ENCODE results near the gene TRIP13.

DNA sequence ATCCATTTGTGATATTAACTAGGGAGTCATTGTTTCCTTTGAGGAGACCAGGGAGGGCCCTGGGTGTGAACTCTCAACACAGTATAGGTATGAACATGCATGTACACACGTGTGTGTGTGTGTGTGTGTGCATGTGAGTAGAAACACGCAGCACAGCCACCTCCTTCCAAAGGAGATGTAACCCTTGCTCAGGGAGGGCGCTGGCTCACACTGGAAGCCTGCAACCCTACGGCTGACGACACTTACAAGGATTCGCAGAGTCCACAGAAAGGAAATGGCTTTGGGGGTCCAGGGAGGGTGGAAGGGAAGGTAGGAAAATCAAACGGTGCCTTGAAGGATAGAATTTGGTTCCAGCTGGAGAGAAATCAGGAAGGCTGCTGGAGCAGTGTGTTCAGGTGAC lies 21.9 kb downstream of the TRIP13 start:
- TF ChIP-seq ZNF3 (CRISPR knock-in tag; IDR thresholded peaks at IDR 0.05) (no peak), FOXK1 (CRISPR knock-in tag; IDR thresholded peaks at IDR 0.05; ENCODE audit: borderline replicate concordance) (no peak), POLR2A (conservative IDR thresholded peaks at IDR 0.05) (no peak), CHD4 (IDR thresholded peaks at IDR 0.05; ENCODE audit: insufficient read depth, insufficient replicate concordance, low read depth, low read length, poor library complexity, severe bottlenecking) (no peak), RCOR1 (IDR thresholded peaks at IDR 0.05; ENCODE audit: borderline replicate concordance in 1 of 2, low read depth in 2 of 2, low read length in 2 of 2) (no peak), E2F6 (IDR thresholded peaks at IDR 0.05; ENCODE audit: borderline replicate concordance in 1 of 2, extremely low read depth in 1 of 2, insufficient read depth in 1 of 2, insufficient read length in 1 of 2, low read depth in 1 of 2, low read length in 1 of 2, poor library complexity in 1 of 2, severe bottlenecking in 1 of 2) (no peak), KLF16 (IDR thresholded peaks at IDR 0.05) (no peak), CREM (IDR thresholded peaks at IDR 0.05; ENCODE audit: low read depth) (no peak), TFAP4 (CRISPR knock-in tag; IDR thresholded peaks at IDR 0.05; ENCODE audit: borderline replicate concordance) (no peak), ZNF277 (CRISPR knock-in tag; IDR thresholded peaks at IDR 0.05; ENCODE audit: borderline replicate concordance) (no peak), U2AF2 (optimal IDR thresholded peaks at IDR 0.05; ENCODE audit: low read depth, low read length) (no peak), NRF1 (conservative IDR thresholded peaks at IDR 0.05 in 1 of 2, IDR thresholded peaks at IDR 0.05 in 1 of 2) (no peak)
- TF ChIP-seq, protein P1, sequence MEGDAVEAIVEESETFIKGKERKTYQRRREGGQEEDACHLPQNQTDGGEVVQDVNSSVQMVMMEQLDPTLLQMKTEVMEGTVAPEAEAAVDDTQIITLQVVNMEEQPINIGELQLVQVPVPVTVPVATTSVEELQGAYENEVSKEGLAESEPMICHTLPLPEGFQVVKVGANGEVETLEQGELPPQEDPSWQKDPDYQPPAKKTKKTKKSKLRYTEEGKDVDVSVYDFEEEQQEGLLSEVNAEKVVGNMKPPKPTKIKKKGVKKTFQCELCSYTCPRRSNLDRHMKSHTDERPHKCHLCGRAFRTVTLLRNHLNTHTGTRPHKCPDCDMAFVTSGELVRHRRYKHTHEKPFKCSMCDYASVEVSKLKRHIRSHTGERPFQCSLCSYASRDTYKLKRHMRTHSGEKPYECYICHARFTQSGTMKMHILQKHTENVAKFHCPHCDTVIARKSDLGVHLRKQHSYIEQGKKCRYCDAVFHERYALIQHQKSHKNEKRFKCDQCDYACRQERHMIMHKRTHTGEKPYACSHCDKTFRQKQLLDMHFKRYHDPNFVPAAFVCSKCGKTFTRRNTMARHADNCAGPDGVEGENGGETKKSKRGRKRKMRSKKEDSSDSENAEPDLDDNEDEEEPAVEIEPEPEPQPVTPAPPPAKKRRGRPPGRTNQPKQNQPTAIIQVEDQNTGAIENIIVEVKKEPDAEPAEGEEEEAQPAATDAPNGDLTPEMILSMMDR (IDR thresholded peaks at IDR 0.05 in 2 of 3, conservative IDR thresholded peaks at IDR 0.05 in 1 of 3; ENCODE audit: insufficient read depth in 2 of 3, low read depth in 1 of 3, low read length in 3 of 3) = no peak
- TF ChIP-seq, protein P2, sequence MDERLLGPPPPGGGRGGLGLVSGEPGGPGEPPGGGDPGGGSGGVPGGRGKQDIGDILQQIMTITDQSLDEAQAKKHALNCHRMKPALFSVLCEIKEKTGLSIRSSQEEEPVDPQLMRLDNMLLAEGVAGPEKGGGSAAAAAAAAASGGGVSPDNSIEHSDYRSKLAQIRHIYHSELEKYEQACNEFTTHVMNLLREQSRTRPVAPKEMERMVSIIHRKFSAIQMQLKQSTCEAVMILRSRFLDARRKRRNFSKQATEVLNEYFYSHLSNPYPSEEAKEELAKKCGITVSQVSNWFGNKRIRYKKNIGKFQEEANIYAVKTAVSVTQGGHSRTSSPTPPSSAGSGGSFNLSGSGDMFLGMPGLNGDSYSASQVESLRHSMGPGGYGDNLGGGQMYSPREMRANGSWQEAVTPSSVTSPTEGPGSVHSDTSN (CRISPR knock-in tag; IDR thresholded peaks at IDR 0.05; ENCODE audit: low read depth) = no peak
- TF ChIP-seq, protein P2 (tag; conservative IDR thresholded peaks at IDR 0.05; ENCODE audit: low read depth) = no peak

Measured in K562 (cell line).